HFFc6 (cell line): ENCODE results near the gene PSD2. TPM values are rescaled to one million over a fixed set of nuclear protein-coding genes. Genes with fewer than 3 reads are reported as not detected.

Experiments
- DNase-seq: peaks from one replicate; pipeline ENCODE4 v3.0.0-alpha.2; 2018
- H3K27ac Mint-ChIP-seq: 2 replicates; pipeline ENCODE4 v1.8.0; 2020; ENCODE audit warnings: mild to moderate bottlenecking, mixed read lengths
- H3K27me3 Mint-ChIP-seq: 2 replicates; pipeline ENCODE4 v1.8.0; 2021; ENCODE audit warnings: mild to moderate bottlenecking, moderate library complexity, mixed read lengths; ENCODE audit not compliant: insufficient read depth
- H3K36me3 Mint-ChIP-seq: 2 replicates; pipeline ENCODE4 v1.8.0; 2021; ENCODE audit warnings: low read depth, mixed read lengths
- H3K4me1 Mint-ChIP-seq: 2 replicates; pipeline ENCODE4 v1.8.0; 2020; ENCODE audit warnings: low read depth, mixed read lengths
- H3K4me3 Mint-ChIP-seq: 2 replicates; pipeline ENCODE4 v1.8.0; 2020; ENCODE audit warnings: mild to moderate bottlenecking, moderate library complexity, mixed read lengths
- H3K9me3 Mint-ChIP-seq: 2 replicates; pipeline ENCODE4 v1.8.0; 2020; ENCODE audit warnings: mild to moderate bottlenecking, mixed read lengths
- total RNA-seq, 6 experiments: library from RNA; stranded (reverse); fragmentation: NEBNext Ultra II Directional; extraction: Animal tissue kit (Norgen Biotek cat#: 25700); gene quantifications; 2 replicates in 1 of 6; 3 replicates in 5 of 6; pipeline ENCODE4 v1.2.3, GENCODE V29; 2021
- TF ChIP-seq, protein P1 (sequence below): fragments of 200-600 bp; sonication (generic); IDR thresholded peaks from 2 replicates; pipeline ENCODE4 v1.5.0; 2021; ENCODE audit warnings: antibody characterized with exemption, mild to moderate bottlenecking

The PSD2 gene
- total RNA-seq, 6 experiments from 2014 or later = 0.02 to 0.14 (median 0.07) TPM; not detected in 1

DNA sequence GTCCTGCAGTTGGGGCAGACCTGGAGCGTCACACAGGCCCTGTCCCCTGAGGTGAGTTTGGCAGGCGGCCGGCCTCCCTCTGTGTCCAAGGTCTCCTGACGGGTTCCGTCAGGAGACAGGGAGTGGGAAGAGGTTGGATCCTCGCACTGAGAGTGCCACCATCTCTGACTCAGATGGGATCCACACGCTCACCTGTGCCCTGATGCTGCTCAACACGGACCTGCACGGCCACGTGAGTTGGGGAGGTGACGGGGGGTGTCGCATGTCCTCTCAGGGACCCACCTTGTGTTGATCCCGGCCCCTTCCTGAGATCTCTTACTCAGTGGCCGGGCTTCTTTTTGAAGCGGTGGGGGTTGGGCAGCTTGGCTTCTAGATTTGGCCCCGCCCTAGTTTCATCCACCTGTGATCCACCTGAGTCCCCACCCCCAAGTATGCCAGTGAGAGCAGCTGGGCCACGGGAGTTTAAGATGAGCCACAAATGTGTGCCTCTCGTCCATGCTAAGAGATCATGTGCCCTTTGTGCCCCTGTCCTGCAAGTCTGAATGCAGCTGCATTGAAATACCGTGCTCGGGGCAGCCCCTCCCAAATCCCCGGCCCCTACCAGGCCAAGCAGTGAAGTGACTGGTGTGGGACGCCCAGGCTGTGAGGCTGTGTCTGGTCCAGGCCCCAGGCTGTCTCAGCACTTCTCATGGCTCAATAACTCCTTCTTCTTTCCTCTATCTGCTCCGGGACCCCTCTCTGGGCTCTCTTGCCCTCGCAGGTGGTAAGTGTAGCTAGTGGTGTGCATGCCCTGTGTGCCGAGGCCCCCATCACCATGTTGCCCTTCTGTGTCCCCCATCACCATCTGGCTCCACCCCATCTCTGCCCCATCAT, 27.2 kb downstream of the PSD2 start:
- H3K4me3 Mint-ChIP-seq = no peak overlapping the region
- H3K4me1 Mint-ChIP-seq = no peaks in the 10 kb centered on the region
- H3K36me3 Mint-ChIP-seq = peaks cover 5% of the 10 kb centered on the region; the same call in 1 of the 2 replicates
- TF ChIP-seq, protein P1, sequence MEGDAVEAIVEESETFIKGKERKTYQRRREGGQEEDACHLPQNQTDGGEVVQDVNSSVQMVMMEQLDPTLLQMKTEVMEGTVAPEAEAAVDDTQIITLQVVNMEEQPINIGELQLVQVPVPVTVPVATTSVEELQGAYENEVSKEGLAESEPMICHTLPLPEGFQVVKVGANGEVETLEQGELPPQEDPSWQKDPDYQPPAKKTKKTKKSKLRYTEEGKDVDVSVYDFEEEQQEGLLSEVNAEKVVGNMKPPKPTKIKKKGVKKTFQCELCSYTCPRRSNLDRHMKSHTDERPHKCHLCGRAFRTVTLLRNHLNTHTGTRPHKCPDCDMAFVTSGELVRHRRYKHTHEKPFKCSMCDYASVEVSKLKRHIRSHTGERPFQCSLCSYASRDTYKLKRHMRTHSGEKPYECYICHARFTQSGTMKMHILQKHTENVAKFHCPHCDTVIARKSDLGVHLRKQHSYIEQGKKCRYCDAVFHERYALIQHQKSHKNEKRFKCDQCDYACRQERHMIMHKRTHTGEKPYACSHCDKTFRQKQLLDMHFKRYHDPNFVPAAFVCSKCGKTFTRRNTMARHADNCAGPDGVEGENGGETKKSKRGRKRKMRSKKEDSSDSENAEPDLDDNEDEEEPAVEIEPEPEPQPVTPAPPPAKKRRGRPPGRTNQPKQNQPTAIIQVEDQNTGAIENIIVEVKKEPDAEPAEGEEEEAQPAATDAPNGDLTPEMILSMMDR = no peak
- H3K9me3 Mint-ChIP-seq = peaks cover 10% of the 10 kb centered on the region
- no peak overlapping the region for H3K27ac Mint-ChIP-seq
- H3K27me3 Mint-ChIP-seq = peaks cover 61% of the 10 kb centered on the region
- no peak for DNase-seq

DNA sequence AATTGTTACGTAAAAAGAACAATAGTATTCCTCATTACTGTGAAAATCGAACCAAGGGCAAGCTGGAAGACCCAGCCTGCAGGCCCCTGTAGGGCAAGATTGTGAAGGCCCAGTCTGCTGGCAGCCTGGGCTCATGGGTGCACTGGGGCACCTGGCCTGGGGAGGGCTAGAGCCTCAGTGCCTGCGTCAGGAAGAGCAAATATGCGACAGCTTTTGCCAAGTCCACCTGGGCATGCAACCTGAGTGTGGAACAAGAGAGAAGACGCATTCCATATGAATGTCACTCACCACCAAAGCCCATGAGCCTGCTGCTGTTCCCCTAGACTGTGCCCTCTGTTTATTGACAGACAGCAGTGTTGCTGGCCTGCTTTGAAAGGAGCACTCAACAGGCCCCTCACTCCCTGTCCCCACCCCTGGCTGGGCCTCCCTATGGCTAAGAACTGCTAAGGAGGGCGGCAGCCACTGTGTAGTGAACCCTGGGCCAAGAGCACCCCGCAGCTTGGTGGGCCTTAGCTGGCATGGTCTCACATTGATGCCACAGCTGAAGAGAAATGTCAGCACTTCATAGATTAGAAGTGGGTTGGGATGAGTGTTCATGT, 28.2 kb downstream of the PSD2 start:
- Mint-ChIP-seq H3K9me3 (peaks cover 7% of the 10 kb centered on the region), H3K27me3 (peaks cover 64% of the 10 kb centered on the region), H3K4me3 (no peak overlapping the region), H3K36me3 (peaks cover 2% of the 10 kb centered on the region; the same call in 1 of the 2 replicates), H3K27ac (no peak overlapping the region), H3K4me1 (no peaks in the 10 kb centered on the region)
- TF ChIP-seq, protein P1 = no peak
- DNase-seq = no peak

DNA sequence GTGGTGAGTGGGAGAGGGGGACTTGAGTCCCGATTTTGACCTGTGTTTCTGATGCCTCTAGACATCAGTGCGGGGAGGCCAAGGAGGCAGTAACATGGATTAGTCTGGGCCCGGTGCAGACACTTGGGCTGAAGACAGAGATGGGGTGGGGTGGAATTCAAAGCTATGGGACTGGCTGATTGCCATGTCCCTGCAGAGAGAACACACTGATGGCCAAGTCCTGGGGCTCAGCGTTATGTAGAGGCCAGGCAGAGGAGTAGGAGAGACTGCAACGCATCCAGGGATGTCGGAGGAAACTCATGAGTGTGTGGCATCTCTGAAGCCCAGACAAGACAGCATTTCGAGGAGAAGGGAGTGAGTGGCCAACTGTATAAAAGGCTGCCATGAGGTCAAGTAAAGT, 30.1 kb downstream of the PSD2 start:
- Mint-ChIP-seq H3K4me3 (no peak overlapping the region), H3K27me3 (peaks cover 48% of the 10 kb centered on the region), H3K36me3 (no peaks in the 10 kb centered on the region), H3K27ac (no peak overlapping the region), H3K9me3 (no peaks in the 10 kb centered on the region), H3K4me1 (no peaks in the 10 kb centered on the region)
- TF ChIP-seq, protein P1 = no peak
- DNase-seq = no peak

DNA sequence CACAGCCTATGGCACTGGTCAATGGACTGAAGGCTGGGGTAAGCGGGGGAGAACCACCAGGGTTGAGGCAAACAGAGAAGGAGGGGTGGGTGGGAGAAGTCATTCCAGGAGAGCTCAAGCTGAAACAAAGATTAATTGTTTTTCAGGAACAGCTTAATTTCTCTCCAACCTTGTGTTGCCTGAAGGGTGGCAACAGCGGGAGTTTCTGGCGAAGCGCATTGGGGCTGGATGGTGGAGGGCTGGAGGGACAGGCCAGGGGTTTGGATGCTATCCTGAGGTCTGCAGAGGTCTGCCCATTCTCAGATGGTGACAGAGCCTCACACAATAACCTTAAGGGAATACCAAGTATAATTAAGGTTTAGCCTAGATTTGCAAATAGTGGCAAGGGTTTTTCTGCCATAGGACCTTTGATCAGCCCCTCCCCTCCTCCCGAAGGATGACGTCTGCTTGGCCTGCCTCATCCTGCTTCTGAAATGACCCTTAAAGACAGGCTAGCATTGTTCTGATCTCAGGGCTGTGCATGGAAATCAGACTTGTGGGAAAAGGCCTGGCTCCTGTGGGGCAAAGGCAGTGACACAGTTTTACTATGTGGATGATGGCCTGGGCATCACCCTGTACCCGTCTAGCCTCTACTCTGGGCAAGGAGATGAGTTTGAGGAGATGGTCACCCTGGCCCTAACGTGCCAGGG, 32.7 kb downstream of the PSD2 start:
- DNase-seq = no peak
- TF ChIP-seq, protein P1 = no peak
- Mint-ChIP-seq H3K9me3 (no peaks in the 10 kb centered on the region), H3K4me3 (no peak overlapping the region), H3K4me1 (no peaks in the 10 kb centered on the region), H3K36me3 (no peaks in the 10 kb centered on the region), H3K27ac (no peak overlapping the region), H3K27me3 (peaks cover 59% of the 10 kb centered on the region)

DNA sequence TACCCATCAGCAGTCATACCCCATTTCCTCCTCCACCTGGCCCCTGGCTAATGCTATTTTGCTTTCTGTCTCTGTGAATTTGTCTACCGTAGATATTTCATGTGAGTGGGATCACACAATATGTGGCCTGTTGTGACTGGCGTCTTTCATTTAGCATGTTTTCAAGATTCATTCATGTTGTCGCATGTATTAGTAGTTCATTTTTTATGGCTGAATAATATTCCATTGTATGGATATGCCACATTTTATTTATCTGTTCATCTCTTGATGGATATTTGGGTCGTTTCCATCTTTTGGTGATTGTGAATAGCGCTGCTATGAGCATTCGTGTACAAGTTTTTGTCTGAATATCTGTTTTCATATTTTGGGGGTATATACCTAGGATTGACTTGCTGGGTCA, 33.9 kb downstream of the PSD2 start:
- no peaks in the 10 kb centered on the region for H3K36me3 Mint-ChIP-seq
- TF ChIP-seq, protein P1 = no peak

More for the DNA sequence above, 33.9 kb downstream of the PSD2 start:
- Mint-ChIP-seq H3K27me3 (peaks cover 62% of the 10 kb centered on the region), H3K4me1 (no peaks in the 10 kb centered on the region), H3K9me3 (no peaks in the 10 kb centered on the region), H3K4me3 (no peak overlapping the region), H3K27ac (no peak overlapping the region)
- no peak for DNase-seq
